OCI-LY3 (cell line): ENCODE results near the gene AMER3.

ENCODE experiments used
- H2AFZ ChIP-seq: fragments of 200-600, 300-600 bp; shearing (Covaris generic); 2 replicates; pipeline ENCODE4 v1.6.0; 2014; ENCODE audit warnings: antibody characterized with exemption, low read depth, low read length
- H3K27ac ChIP-seq: fragments of 200-600, 300-600 bp; sonication (generic); 2 replicates; pipeline ENCODE4 v1.5.1; 2014; ENCODE audit warnings: mild to moderate bottlenecking, low read length, moderate library complexity, mixed read lengths
- H3K27me3 ChIP-seq: fragments of 200-600, 300-600 bp; sonication (generic); 2 replicates; pipeline ENCODE4 v1.6.1; 2014; ENCODE audit warnings: low read depth, low read length, mixed read lengths
- H3K36me3 ChIP-seq: fragments of 200-600, 300-600 bp; sonication (generic); replicated peaks from 2 replicates; pipeline ENCODE3; 2014; ENCODE audit warnings: low read depth, low read length, mixed read lengths
- H3K4me1 ChIP-seq: fragments of 300-600, 200-600 bp; sonication (generic); 2 replicates; pipeline ENCODE4 v1.6.1; 2014; ENCODE audit warnings: low read length, mixed read lengths
- H3K4me2 ChIP-seq: fragments of 200-600, 300-600 bp; sonication (generic); 2 replicates; pipeline ENCODE4 v1.6.1; 2014; ENCODE audit warnings: low read length, mixed read lengths
- H3K4me3 ChIP-seq: fragments of 300-600, 200-600 bp; sonication (generic); 2 replicates; pipeline ENCODE4 v1.5.1; 2014; ENCODE audit warnings: antibody characterized with exemption, mild to moderate bottlenecking, low read length, moderate library complexity
- H3K79me2 ChIP-seq: fragments of 300-600, 200-600 bp; shearing (Covaris generic); 2 replicates; pipeline ENCODE4 v1.6.1; 2014; ENCODE audit warnings: mild to moderate bottlenecking, low read length, mixed read lengths
- H3K9ac ChIP-seq: fragments of 300-600, 200-600 bp; shearing (Covaris generic); 2 replicates; pipeline ENCODE4 v1.6.0; 2014; ENCODE audit warnings: mild to moderate bottlenecking, low read length, moderate library complexity
- H3K9me3 ChIP-seq: fragments of 200-600, 300-600 bp; shearing (Covaris generic); 2 replicates; pipeline ENCODE4 v1.6.1; 2014; ENCODE audit warnings: low read length, mixed read lengths; ENCODE audit not compliant: insufficient read depth
- H4K20me1 ChIP-seq: fragments of 200-600, 300-600 bp; sonication (generic); 2 replicates; pipeline ENCODE4 v1.6.1; 2016; ENCODE audit warnings: low read length, mixed read lengths; ENCODE audit not compliant: insufficient read depth
- CTCF ChIP-seq: fragments of 200-600, 300-600 bp; sonication (generic); IDR thresholded peaks from 2 replicates; pipeline ENCODE4 v1.5.1; 2014; ENCODE audit warnings: antibody characterized with exemption, low read length, low read depth
- EZH2phosphoT487 ChIP-seq: fragments of 200-600 bp; shearing (Covaris generic); IDR thresholded peaks from 2 replicates; pipeline ENCODE4 v1.6.1; 2018; ENCODE audit warnings: antibody characterized with exemption, mixed run types, low read depth

The AMER3 gene

GRCh38 chr2:130736487-130736886, 18.9 kb upstream of the AMER3 start:
- no peak overlapping the region for H3K4me2 ChIP-seq
- no peak overlapping the region for H3K4me3 ChIP-seq
- no peaks in the 10 kb centered on the region for H3K9me3 ChIP-seq
- no peak overlapping the region for H3K9ac ChIP-seq
- no peaks in the 10 kb centered on the region for H4K20me1 ChIP-seq
- H3K27me3 ChIP-seq, result no peaks in the 10 kb centered on the region
- no peaks in the 10 kb centered on the region for H3K79me2 ChIP-seq
- H3K36me3 ChIP-seq, result no peaks in the 10 kb centered on the region
- no peak overlapping the region for H3K27ac ChIP-seq
- TF ChIP-seq EZH2phosphoT487 (no peak), CTCF (no peak)
- no peak overlapping the region for H2AFZ ChIP-seq
- H3K4me1 ChIP-seq, result no peaks in the 10 kb centered on the region

- Histone ChIP-seq H3K36me3 (no peaks in the 10 kb centered on the region), H3K9me3 (no peaks in the 10 kb centered on the region), H3K4me3 (no peak overlapping the region), H4K20me1 (no peaks in the 10 kb centered on the region), H3K4me2 (no peak overlapping the region), H3K27me3 (no peaks in the 10 kb centered on the region), H3K79me2 (no peaks in the 10 kb centered on the region), H3K9ac (no peak overlapping the region), H3K4me1 (no peaks in the 10 kb centered on the region), H3K27ac (no peak overlapping the region), H2AFZ (no peak overlapping the region)
- no peak for TF ChIP-seq CTCF
- no peak for TF ChIP-seq EZH2phosphoT487
Measured at GRCh38 chr2:130737592-130737991, 17.7 kb upstream of the AMER3 start.

- Histone ChIP-seq H3K9ac (no peak overlapping the region), H3K4me2 (no peak overlapping the region), H3K36me3 (no peaks in the 10 kb centered on the region), H3K9me3 (no peaks in the 10 kb centered on the region), H3K4me3 (no peak overlapping the region), H2AFZ (no peak overlapping the region), H4K20me1 (no peaks in the 10 kb centered on the region), H3K27me3 (no peaks in the 10 kb centered on the region), H3K79me2 (no peaks in the 10 kb centered on the region), H3K4me1 (no peaks in the 10 kb centered on the region), H3K27ac (no peak overlapping the region)
- TF ChIP-seq EZH2phosphoT487 (no peak), CTCF (no peak)
Measured at GRCh38 chr2:130740671-130741070, 14.7 kb upstream of the AMER3 start.

- no peaks in the 10 kb centered on the region for H3K4me1 ChIP-seq
- no peak overlapping the region for H3K27ac ChIP-seq
- H3K9me3 ChIP-seq, result no peaks in the 10 kb centered on the region
- H4K20me1 ChIP-seq, result no peaks in the 10 kb centered on the region
- H3K79me2 ChIP-seq, result no peaks in the 10 kb centered on the region
- H3K36me3 ChIP-seq, result no peaks in the 10 kb centered on the region
- H2AFZ ChIP-seq, result no peak overlapping the region
- H3K4me2 ChIP-seq, result no peak overlapping the region
- H3K9ac ChIP-seq, result no peak overlapping the region
- no peak overlapping the region for H3K4me3 ChIP-seq
- TF ChIP-seq EZH2phosphoT487, result no peak
- TF ChIP-seq CTCF, result no peak
- H3K27me3 ChIP-seq, result no peaks in the 10 kb centered on the region
Measured at GRCh38 chr2:130743278-130743677, 12.1 kb upstream of the AMER3 start.
